Epithelial cell of esophagus (primary cell): Measurements from ENCODE around the gene SNX4.

ENCODE experiments used
- DNase-seq: peaks from one replicate; pipeline ENCODE4 v3.0.0; 2010; ENCODE audit warnings: low read depth
- H3K4me3 ChIP-seq: 2 replicates; pipeline ENCODE4 v1.5.1; 2011; ENCODE audit warnings: mild to moderate bottlenecking, low read length, control low read depth
- TF ChIP-seq, protein P1 (sequence below): IDR thresholded peaks from 2 replicates; pipeline ENCODE4 v1.5.1; 2011; ENCODE audit warnings: low read depth, mild to moderate bottlenecking, low read length, control low read depth, inconsistent platforms; ENCODE audit not compliant: insufficient read depth; ENCODE audit errors: missing control alignments

Gene SNX4

GRCh38 chr3:125431912-125432790 lies 87.9 kb downstream of the SNX4 start:
- H3K4me3 ChIP-seq, result no peak overlapping the region
- DNase-seq, result no peak
- TF ChIP-seq, protein P1, sequence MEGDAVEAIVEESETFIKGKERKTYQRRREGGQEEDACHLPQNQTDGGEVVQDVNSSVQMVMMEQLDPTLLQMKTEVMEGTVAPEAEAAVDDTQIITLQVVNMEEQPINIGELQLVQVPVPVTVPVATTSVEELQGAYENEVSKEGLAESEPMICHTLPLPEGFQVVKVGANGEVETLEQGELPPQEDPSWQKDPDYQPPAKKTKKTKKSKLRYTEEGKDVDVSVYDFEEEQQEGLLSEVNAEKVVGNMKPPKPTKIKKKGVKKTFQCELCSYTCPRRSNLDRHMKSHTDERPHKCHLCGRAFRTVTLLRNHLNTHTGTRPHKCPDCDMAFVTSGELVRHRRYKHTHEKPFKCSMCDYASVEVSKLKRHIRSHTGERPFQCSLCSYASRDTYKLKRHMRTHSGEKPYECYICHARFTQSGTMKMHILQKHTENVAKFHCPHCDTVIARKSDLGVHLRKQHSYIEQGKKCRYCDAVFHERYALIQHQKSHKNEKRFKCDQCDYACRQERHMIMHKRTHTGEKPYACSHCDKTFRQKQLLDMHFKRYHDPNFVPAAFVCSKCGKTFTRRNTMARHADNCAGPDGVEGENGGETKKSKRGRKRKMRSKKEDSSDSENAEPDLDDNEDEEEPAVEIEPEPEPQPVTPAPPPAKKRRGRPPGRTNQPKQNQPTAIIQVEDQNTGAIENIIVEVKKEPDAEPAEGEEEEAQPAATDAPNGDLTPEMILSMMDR, result no peak

GRCh38 chr3:125431391-125431790 lies 88.6 kb downstream of the SNX4 start:
- TF ChIP-seq, protein P1, result no peak
- DNase-seq, result no peak
- no peak overlapping the region for H3K4me3 ChIP-seq

DNA sequence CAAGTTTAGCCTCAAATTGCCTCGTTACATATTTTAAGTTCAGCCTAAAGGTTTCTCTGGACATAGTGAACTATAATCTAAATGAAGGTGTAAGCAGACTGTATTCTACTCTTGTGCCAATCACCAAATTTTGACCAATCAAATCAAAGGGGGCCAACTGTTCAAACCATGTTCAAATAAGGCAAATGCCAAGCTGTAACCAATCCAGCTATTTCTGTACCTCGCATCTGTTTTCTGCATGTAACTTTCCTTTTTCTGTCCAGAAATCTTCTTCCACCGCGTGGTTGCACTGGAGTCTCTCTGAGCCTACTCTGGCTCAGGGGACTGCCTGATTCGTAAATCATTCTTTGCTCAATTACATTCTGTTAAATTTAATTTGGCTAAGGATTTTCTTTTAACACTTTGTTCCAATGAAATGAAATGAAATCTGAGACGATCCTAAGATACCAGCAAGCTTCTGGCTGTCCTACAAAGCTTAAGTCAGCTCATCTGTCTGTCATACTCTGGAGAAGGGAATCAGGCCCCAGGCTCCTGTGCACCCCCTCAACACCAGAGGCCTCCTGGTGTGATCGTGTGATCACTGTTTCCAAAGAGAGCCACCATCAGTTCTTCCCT lies 91.7 kb downstream of the SNX4 start:
- no peak for DNase-seq
- TF ChIP-seq, protein P1, result no peak
- no peak overlapping the region for H3K4me3 ChIP-seq

DNA sequence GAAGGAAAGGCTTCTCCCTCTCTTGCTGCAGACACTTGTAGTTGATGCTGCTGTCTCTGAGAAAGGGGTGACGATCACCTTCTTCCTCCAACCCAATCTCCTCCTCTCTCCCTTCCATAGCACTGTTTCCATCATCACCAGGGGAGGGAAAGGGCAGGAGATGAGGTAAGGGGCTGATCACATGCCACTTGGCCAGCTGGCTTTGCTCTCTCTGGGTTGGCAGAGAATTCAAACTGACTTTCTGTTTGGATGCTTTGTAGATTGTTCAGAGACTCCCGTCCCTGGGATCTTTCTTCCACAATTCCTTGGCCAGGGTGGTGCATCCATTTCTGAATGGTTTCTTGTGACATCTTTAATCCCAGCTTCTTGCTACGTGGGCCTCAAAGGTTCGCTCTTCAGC lies 101.7 kb downstream of the SNX4 start:
- TF ChIP-seq, protein P1, result no peak
- H3K4me3 ChIP-seq, result no peak overlapping the region

GRCh38 chr3:125416235-125416634 lies 103.8 kb downstream of the SNX4 start:
- no peak overlapping the region for H3K4me3 ChIP-seq
- TF ChIP-seq, protein P1, result no peak
- DNase-seq, result no peak

More for the DNA sequence above, 101.7 kb downstream of the SNX4 start:
- DNase-seq, result no peak

GRCh38 chr3:125414669-125415068 lies 105.3 kb downstream of the SNX4 start:
- DNase-seq, result no peak
- no peak overlapping the region for H3K4me3 ChIP-seq
- TF ChIP-seq, protein P1, result no peak
